Measurements from ENCODE around the gene CDC20.

GRCh38 chr1:43372172-43372571 is 13.4 kb downstream of the CDC20 start:
- TF ChIP-seq POLR2A (IDR thresholded peaks at IDR 0.05; ENCODE audit: low read depth, low read length) (no peak), TAF1 (IDR thresholded peaks at IDR 0.05; ENCODE audit: borderline replicate concordance, low read depth, low read length) (no peak), POLR2AphosphoS5 (IDR thresholded peaks at IDR 0.05; ENCODE audit: low read depth, low read length) (no peak)

All from GM12892 (cell line).